ENCODE measurements around the gene SIRT2.

GRCh38 chr19:38891771-38892170, 7.6 kb downstream of the SIRT2 start:
- no peak for TF ChIP-seq CTCF (IDR thresholded peaks at IDR 0.05 in 4 of 5, conservative IDR thresholded peaks at IDR 0.05 in 1 of 5)
- no peak for TF ChIP-seq POLR2A (IDR thresholded peaks at IDR 0.05)
